Keratinocyte (primary cell): ENCODE results near the gene SPATA4.

Experiments
- EZH2 ChIP-seq: IDR thresholded peaks from one replicate; pipeline ENCODE4 v1.6.1; 2012; ENCODE audit warnings: inconsistent platforms, mild to moderate bottlenecking, low read length, moderate library complexity
- TF ChIP-seq, protein P1 (sequence below), 3 experiments: IDR thresholded peaks in 1 of 3; conservative IDR thresholded peaks in 1 of 3; optimal IDR thresholded peaks in 1 of 3; 2 replicates in 2 of 3; 3 replicates in 1 of 3; pipeline versions ENCODE3 to v1.5.1; 2011; ENCODE audit warnings: low read length in 3 of 3, mild to moderate bottlenecking in 3 of 3, moderate library complexity in 2 of 3, control low read depth in 1 of 3, inconsistent platforms in 1 of 3; ENCODE audit not compliant: insufficient read depth in 2 of 3; ENCODE audit errors: extremely low read depth in 1 of 3

DNA sequence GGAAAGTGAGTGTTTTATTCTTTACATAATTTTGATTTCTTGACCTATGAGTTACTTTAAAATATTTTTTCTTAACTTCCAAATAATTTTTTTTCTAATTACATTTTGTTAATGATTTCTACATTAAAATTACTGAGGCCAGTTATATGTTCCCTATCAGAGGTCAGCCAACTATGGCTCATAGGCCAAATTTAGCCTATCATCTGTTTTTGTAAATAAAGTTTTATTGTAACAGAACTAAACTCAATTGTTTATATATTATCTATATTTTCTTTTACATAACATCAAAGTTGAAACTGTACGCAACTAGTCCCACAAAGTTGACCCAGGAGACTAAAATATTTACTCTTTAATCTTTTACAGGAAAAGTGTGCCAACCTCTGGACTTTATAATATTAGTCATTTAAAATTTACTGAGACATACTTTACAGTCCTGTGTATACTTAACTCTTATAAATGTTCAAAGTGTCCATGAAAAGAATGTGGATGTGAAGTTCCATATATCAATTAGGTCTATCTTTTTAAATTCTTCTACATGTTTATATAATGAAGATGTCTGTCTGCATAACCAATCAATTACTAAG lies 47.5 kb upstream of the SPATA4 start:
- TF ChIP-seq, protein P1, sequence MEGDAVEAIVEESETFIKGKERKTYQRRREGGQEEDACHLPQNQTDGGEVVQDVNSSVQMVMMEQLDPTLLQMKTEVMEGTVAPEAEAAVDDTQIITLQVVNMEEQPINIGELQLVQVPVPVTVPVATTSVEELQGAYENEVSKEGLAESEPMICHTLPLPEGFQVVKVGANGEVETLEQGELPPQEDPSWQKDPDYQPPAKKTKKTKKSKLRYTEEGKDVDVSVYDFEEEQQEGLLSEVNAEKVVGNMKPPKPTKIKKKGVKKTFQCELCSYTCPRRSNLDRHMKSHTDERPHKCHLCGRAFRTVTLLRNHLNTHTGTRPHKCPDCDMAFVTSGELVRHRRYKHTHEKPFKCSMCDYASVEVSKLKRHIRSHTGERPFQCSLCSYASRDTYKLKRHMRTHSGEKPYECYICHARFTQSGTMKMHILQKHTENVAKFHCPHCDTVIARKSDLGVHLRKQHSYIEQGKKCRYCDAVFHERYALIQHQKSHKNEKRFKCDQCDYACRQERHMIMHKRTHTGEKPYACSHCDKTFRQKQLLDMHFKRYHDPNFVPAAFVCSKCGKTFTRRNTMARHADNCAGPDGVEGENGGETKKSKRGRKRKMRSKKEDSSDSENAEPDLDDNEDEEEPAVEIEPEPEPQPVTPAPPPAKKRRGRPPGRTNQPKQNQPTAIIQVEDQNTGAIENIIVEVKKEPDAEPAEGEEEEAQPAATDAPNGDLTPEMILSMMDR (optimal IDR thresholded peaks at IDR 0.05 in 1 of 3, IDR thresholded peaks at IDR 0.05 in 1 of 3, conservative IDR thresholded peaks at IDR 0.05 in 1 of 3; ENCODE audit: extremely low read depth in 1 of 3, insufficient read depth in 2 of 3, low read length in 3 of 3) = no peak
- TF ChIP-seq EZH2 = no peak
